Activated CD8-positive, alpha-beta memory T cell treated with anti-CD3 and anti-CD28 coated beads, Interleukin-2, amount 10 ng/mL, durations not matched to agents 7 days and 5 days (primary cell): ENCODE measurements around the gene SIN3B. TPM values are rescaled to one million over a fixed set of nuclear protein-coding genes. Genes with fewer than 3 reads are reported as not detected.

Experiments used
- ATAC-seq: fragments of 150-1000 bp; cut with Tn5 transposase; one replicate; pipeline ENCODE4 v1.10.0; 2021; ENCODE audit warnings: moderate library complexity
- CTCF ChIA-PET: fragments of 350-600 bp; sonication (Branson Sonifier 250); formaldehyde crosslinking; loops from one replicate; lab custom pipeline; 2021; ENCODE audit warnings: antibody characterized with exemption; lab: Charles Lee
- DNase-seq: peaks from one replicate; pipeline ENCODE4 v3.0.0-alpha.2; 2020
- H3K27ac Mint-ChIP-seq: one replicate; pipeline ENCODE4 v1.8.0; 2021; ENCODE audit warnings: mild to moderate bottlenecking, mixed read lengths
- H3K27me3 Mint-ChIP-seq: one replicate; pipeline ENCODE4 v1.8.0; 2021; ENCODE audit warnings: mixed read lengths
- H3K36me3 Mint-ChIP-seq: one replicate; pipeline ENCODE4 v1.8.0; 2021; ENCODE audit warnings: mild to moderate bottlenecking, mixed read lengths
- H3K4me1 Mint-ChIP-seq: one replicate; pipeline ENCODE4 v1.8.0; 2021; ENCODE audit warnings: mixed read lengths
- H3K4me3 Mint-ChIP-seq: one replicate; pipeline ENCODE4 v1.8.0; 2021; ENCODE audit warnings: mild to moderate bottlenecking, moderate library complexity, mixed read lengths
- H3K9me3 Mint-ChIP-seq: one replicate; pipeline ENCODE4 v1.8.0; 2022; ENCODE audit warnings: low read depth, mixed read lengths
- total RNA-seq, 2 experiments: library from RNA; stranded (reverse); gene quantifications; one replicate each; pipeline ENCODE4 v1.2.3, GENCODE V29; 2021

SIN3B gene
- total RNA-seq, 2 experiments from 2014 or later, result 29.1 to 30.5 TPM

GRCh38 chr19:16920816-16921529, 91.8 kb downstream of the SIN3B start:
- Mint-ChIP-seq H3K9me3 (peaks cover 4% of the 10 kb centered on the region), H3K4me3 (no peak overlapping the region), H3K27ac (no peak overlapping the region), H3K36me3 (peaks cover 2% of the 10 kb centered on the region), H3K4me1 (no peaks in the 10 kb centered on the region), H3K27me3 (no peaks in the 10 kb centered on the region)
- CTCF ChIA-PET, result no interaction called here
- no peak for DNase-seq
- ATAC-seq, result no peak

- peaks cover 9% of the 10 kb centered on the region for H3K9me3 Mint-ChIP-seq
- H3K4me3 Mint-ChIP-seq, result no peak overlapping the region
- CTCF ChIA-PET, result no interaction called here
- H3K27me3 Mint-ChIP-seq, result no peaks in the 10 kb centered on the region
- ATAC-seq, result no peak
- no peak for DNase-seq
- no peaks in the 10 kb centered on the region for H3K4me1 Mint-ChIP-seq
- H3K27ac Mint-ChIP-seq, result no peak overlapping the region
- H3K36me3 Mint-ChIP-seq, result peaks cover 7% of the 10 kb centered on the region
Observed at GRCh38 chr19:16921766-16922591, 92.8 kb downstream of the SIN3B start.

- Mint-ChIP-seq H3K4me3 (no peak overlapping the region), H3K27ac (no peak overlapping the region), H3K27me3 (no peaks in the 10 kb centered on the region), H3K4me1 (no peaks in the 10 kb centered on the region), H3K36me3 (peaks cover 7% of the 10 kb centered on the region), H3K9me3 (peaks cover 9% of the 10 kb centered on the region)
- ATAC-seq, result no peak
- DNase-seq, result no peak
- CTCF ChIA-PET, result no interaction called here
Observed at GRCh38 chr19:16922592-16922934, 93.4 kb downstream of the SIN3B start.

GRCh38 chr19:16922949-16923348, 93.8 kb downstream of the SIN3B start:
- CTCF ChIA-PET, result no interaction called here
- Mint-ChIP-seq H3K27ac (no peak overlapping the region), H3K4me1 (no peaks in the 10 kb centered on the region), H3K36me3 (peaks cover 7% of the 10 kb centered on the region), H3K27me3 (no peaks in the 10 kb centered on the region), H3K4me3 (no peak overlapping the region), H3K9me3 (peaks cover 9% of the 10 kb centered on the region)
- DNase-seq (no peak), ATAC-seq (no peak)

- H3K27me3 Mint-ChIP-seq, result no peaks in the 10 kb centered on the region
- CTCF ChIA-PET, result no interaction called here
Observed at GRCh38 chr19:16927883-16928282, 98.7 kb downstream of the SIN3B start.

GRCh38 chr19:16928351-16928750, 99.2 kb downstream of the SIN3B start:
- no peak overlapping the region for H3K4me3 Mint-ChIP-seq
- peaks cover 2% of the 10 kb centered on the region for H3K27me3 Mint-ChIP-seq
- CTCF ChIA-PET, result no interaction called here
- H3K36me3 Mint-ChIP-seq, result peaks cover 7% of the 10 kb centered on the region
- no peaks in the 10 kb centered on the region for H3K4me1 Mint-ChIP-seq
- H3K9me3 Mint-ChIP-seq, result peaks cover 8% of the 10 kb centered on the region
- DNase-seq (no peak), ATAC-seq (no peak)
- no peak overlapping the region for H3K27ac Mint-ChIP-seq

More at GRCh38 chr19:16927883-16928282, 98.7 kb downstream of the SIN3B start:
- Mint-ChIP-seq H3K36me3 (peaks cover 7% of the 10 kb centered on the region), H3K4me1 (no peaks in the 10 kb centered on the region), H3K4me3 (no peak overlapping the region), H3K9me3 (peaks cover 7% of the 10 kb centered on the region), H3K27ac (no peak overlapping the region)
- no peak for DNase-seq
- ATAC-seq, result no peak

GRCh38 chr19:16928916-16929315, 99.7 kb downstream of the SIN3B start:
- no peak overlapping the region for H3K27ac Mint-ChIP-seq
- H3K36me3 Mint-ChIP-seq, result peaks cover 7% of the 10 kb centered on the region
- H3K9me3 Mint-ChIP-seq, result peaks cover 13% of the 10 kb centered on the region
- no peak overlapping the region for H3K4me3 Mint-ChIP-seq
- ATAC-seq (no peak), DNase-seq (no peak)
- CTCF ChIA-PET, result no interaction called here
- no peaks in the 10 kb centered on the region for H3K4me1 Mint-ChIP-seq
- H3K27me3 Mint-ChIP-seq, result peaks cover 8% of the 10 kb centered on the region

Other genes starting within 250 kb of the SIN3B start
- gene MED26, start 201.2 kb upstream of the SIN3B start, total RNA-seq, result 10 to 100 TPM; 16.0 to 21.3 TPM
- 10 to 100 TPM; 55.4 to 60.0 TPM for gene SMIM7, start 169.3 kb upstream of the SIN3B start, total RNA-seq
- under 1 TPM; 0.87 to 0.88 TPM for gene TMEM38A, start 168.3 kb upstream of the SIN3B start, total RNA-seq
- gene NWD1, start 109.6 kb upstream of the SIN3B start, total RNA-seq, result not detected
- gene F2RL3, start 59.6 kb downstream of the SIN3B start, total RNA-seq, result under 1 TPM; 0.12 to 0.59 TPM
- 1 to 10 TPM in 1 of 2 experiments, under 1 TPM in 1; 0.21 to 1.3 TPM for gene CPAMD8, start 197.4 kb downstream of the SIN3B start, total RNA-seq
- 10 to 100 TPM; 62.1 to 73.0 TPM for gene HAUS8, start 246.1 kb downstream of the SIN3B start, total RNA-seq
- gene MYO9B, start 246.4 kb downstream of the SIN3B start, total RNA-seq, result 100 to 1,000 TPM; 280 to 356 TPM